HG02610 (cell line): ENCODE measurements around the gene CRISP1.
"Not testable (repeated sequence)": the region's sequence is repeated elsewhere in the genome, so short reads cannot be mapped to it uniquely, and the experiment has no call there.

Source experiments
- ATAC-seq: cut with Tn5 transposase; IDR thresholded peaks from one replicate; pipeline ENCODE4 v1.9.1; 2021; ENCODE audit warnings: mild to moderate bottlenecking, moderate library complexity; ENCODE audit not compliant: unreplicated experiment

Gene CRISP1

GRCh38 chr6:49841424-49841823 is 24.9 kb downstream of the CRISP1 start:
- ATAC-seq = no peak

DNA sequence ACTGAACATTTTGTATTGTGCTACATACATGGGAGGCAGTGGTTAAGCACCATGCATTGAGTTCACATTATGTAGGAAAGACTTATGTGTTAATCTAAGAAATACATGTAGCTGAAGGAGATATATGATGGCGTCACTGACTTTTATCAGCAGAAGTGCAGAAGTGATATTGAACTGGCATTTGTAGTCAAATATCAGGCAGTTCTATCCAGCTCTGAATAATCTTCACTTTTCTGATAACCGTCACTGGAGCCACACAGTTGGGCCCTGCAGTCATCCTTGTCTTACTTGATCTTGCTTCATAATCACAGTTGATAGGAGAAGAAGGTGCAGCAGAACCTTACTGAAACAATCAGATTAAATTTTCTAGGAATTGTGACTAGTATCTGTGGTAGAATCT is 26.4 kb downstream of the CRISP1 start:
- ATAC-seq = no peak

DNA sequence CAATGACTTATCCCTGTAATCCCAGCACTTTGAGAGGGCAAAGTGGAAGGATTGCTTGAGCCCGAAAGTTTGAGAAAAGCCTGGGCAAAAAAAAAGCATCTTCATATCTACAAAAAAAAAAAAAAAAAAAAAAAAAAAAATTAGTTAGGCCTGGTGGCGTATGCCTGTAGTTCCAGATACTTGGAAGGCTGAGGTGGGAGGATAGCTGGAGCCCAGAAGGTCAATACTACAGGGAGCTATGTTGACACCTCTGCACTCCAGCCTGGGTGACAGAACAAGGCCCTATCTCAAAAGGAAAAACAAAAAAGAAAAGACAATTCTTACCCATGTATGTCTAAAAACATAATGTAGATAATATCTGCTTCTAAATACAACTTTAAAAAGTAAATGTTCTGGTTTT is 27.2 kb downstream of the CRISP1 start:
- no peak for ATAC-seq

- no peak for ATAC-seq
Measured at GRCh38 chr6:49835140-49835539, 31.2 kb downstream of the CRISP1 start.

DNA sequence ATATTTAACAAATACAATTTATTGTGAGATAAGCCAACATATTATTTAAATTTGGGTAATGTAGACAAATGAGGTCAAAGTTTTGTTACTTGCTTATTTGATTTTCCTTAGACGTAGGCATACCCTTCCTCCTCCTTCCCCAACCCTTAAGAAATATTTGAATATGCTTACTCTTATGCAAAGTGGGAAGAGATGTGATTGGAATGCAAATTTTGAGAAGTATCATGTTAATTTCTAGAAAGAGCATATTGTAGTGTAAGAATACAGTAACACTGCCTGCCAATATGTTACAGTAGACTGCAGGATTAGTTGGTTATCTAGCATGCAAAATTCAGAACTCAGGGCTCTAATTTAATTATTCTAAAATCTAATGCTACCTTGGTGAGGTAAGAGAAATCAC is 32.9 kb downstream of the CRISP1 start:
- no peak for ATAC-seq

DNA sequence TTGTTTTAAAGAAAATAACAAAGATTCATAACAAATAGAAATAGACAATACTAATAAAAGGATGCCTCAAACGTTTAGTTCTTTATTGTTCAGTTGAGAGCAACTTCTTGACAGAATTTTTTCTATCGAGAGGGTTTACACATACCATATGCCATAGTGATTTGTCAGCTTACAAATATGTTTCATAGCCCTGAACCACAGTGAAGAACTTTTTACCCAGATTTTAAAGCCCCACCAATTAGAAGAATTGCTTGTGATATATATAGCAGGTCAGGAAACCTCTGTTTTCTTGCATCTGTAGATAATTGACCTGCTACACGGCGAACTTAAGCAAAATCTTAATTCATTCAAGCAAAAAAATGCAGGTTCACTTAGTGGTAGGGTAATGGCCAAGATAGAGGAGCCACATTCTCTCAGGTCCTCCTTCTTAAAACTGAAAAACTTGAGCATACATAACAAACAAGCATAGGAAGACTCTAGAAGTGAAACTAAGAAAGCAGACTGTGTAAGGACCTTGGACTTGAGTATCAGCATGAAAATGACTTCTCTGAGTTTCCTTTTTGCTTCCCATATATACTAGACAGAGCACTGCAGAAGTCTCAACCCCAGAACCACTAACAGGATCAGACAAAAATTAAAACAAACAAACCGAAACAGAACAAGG is 39.5 kb downstream of the CRISP1 start:
- peak; percentile 72 for ATAC-seq

DNA sequence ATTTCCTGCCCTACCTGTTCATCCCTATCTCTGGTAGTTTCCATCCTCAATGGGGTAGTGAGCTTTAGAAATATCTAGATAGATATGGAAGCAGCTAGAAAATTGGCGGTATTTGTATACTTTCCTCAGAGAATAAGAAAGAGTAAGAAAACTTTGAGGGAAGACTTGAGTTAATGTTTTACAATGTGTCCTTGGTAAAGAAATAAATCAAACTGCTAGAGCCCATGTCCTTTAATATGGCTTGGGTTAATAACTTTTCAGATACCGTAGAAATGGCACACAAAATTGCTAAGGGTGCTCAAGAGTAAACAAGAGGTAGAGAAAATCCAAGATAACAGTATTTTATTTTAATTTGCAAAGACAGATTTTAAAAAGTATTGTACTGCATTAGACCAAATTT is 51.2 kb downstream of the CRISP1 start:
- ATAC-seq = no peak

GRCh38 chr6:49813248-49813647 is 53.1 kb downstream of the CRISP1 start:
- no peak for ATAC-seq

DNA sequence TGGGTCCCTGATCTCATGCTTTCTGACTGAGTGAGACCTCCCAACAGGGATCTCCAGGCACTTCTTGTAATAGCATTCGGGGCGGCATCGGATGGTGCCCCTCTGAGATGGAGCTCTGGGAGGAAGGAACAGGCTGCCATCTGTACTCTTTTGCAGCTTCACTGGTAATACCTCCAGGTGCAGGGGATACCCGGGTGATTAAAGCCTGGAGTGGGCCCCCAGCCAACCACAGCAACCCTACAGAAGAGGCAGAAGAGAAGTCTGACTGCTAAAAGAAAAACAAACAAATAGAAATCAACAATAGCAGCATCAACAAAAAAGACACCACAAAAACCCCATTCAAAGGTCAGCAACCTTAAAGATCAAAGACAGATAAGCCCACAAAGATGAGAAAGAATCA is 60.2 kb downstream of the CRISP1 start:
- no peak for ATAC-seq

- no peak for ATAC-seq
Measured at GRCh38 chr6:49805246-49805645, 61.1 kb downstream of the CRISP1 start.

DNA sequence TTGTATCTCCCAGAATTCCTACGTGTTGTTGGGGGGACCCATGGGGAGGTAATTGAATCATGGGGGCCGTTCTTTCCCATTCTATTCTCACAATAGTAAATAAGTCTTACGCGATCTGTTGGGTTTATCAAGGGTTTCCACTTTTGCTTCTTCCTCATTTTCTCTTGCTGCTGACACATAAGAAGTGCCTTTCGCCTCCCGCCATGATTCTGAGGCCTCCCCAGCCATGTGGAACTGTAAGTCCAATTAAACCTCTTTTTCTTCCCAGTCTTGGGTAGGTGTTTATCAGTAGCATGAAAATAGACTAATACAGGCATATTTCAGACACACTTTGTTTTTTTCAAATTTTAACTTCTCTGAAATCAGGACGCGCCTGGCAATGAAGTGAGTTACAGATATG is 64.8 kb downstream of the CRISP1 start:
- no peak for ATAC-seq

GRCh38 chr6:49799090-49799489 is 67.2 kb downstream of the CRISP1 start:
- ATAC-seq = no peak

GRCh38 chr6:49796842-49797455 is 69.4 kb downstream of the CRISP1 start:
- ATAC-seq = not testable (repeated sequence)

- ATAC-seq = no peak
Measured at GRCh38 chr6:49790341-49790740, 76.0 kb downstream of the CRISP1 start.

GRCh38 chr6:49787176-49787575 is 79.2 kb downstream of the CRISP1 start, which contains the start of gene PGK2:
TSS of gene PGK2 (minus strand) at chr6:49787285. CDS start at chr6:49787187, 98 bp downstream.
- no peak for ATAC-seq

- ATAC-seq = no peak
Measured at GRCh38 chr6:49784272-49784671, 82.1 kb downstream of the CRISP1 start.
